C4-2B (cell line): Measurements from ENCODE around the gene CHRDL2.
"Not testable (repeated sequence)": the region's sequence is repeated elsewhere in the genome, so short reads cannot be mapped to it uniquely, and the experiment has no call there.

ENCODE experiments used
- H3K27ac ChIP-seq: fragments of 450-650 bp; 2 replicates; pipeline ENCODE4 v1.5.1; 2017
- CTCF ChIP-seq: fragments of 450-650 bp; conservative IDR thresholded peaks from 2 replicates; pipeline ENCODE4 v1.5.1; 2017; ENCODE audit warnings: mild to moderate bottlenecking
- ZFX ChIP-seq: fragments of 450-650 bp; IDR thresholded peaks from 2 replicates; pipeline ENCODE4 v1.6.1; 2017

The CHRDL2 gene

DNA sequence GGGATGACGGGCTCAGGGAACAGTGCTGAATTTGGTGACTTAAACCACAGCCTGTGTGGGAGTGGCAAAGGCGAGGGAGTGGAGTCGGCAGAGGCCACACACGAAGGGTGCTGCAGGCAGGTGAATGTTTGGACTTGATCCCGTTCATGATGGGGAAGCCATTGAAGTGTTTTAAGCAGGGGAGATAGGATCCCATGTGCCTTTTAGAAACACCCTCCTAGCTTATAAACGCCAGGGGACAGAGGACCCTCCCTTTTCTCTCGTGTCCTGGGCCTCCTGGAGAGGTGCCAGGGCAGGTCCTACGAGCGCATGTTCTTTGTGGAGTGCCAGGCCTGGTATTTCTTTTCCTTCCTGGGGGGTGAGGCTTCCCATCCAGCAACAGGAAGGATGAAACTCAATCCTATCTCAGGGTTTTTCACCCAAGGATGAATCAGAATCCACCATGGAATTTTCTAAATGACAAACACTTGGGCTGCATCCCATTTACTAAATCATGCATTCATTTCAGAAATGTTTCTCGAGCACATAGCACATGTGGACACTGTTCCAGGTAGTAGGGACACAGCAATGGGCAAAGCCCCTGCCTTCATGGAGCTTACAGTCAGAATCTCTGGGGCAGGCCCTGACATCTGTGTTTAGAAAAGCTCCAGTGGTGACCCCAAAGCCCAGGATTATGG is 59.6 kb downstream of the CHRDL2 start:
- H3K27ac ChIP-seq = no peak overlapping the region
- no peak for TF ChIP-seq ZFX

GRCh38 chr11:74670171-74670570 is 61.1 kb downstream of the CHRDL2 start:
- TF ChIP-seq ZFX = no peak
- TF ChIP-seq CTCF = no peak
- no peak overlapping the region for H3K27ac ChIP-seq

- no peak overlapping the region for H3K27ac ChIP-seq
- no peak for TF ChIP-seq ZFX
- TF ChIP-seq CTCF = no peak
Observed at GRCh38 chr11:74669211-74670160, 61.7 kb downstream of the CHRDL2 start.

GRCh38 chr11:74663315-74663714 is 67.9 kb downstream of the CHRDL2 start:
- no peak for TF ChIP-seq CTCF
- TF ChIP-seq ZFX = no peak
- no peak overlapping the region for H3K27ac ChIP-seq

GRCh38 chr11:74662487-74663103 is 68.6 kb downstream of the CHRDL2 start:
- H3K27ac ChIP-seq = no peak overlapping the region; the same call in 1 of the 2 replicates
- TF ChIP-seq CTCF = no peak
- no peak for TF ChIP-seq ZFX

DNA sequence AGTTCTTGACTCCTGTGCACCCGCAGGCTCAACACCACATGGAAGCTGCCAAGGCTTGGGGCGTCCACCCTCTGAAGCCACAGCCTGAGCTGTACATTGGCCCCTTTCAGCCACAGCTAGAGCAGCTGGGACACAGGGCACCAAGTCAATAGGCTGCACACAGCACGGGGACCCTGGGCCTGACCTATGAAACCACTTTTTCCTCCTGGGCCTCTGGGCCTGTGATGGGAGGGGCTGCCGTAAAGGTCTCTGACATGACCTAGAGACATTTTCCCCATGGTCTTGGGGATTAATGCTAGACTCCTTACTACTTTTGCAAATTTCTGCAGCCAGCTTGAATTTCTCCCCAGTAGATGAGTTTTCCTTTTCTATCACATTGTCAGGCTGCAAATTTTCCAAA is 72.1 kb downstream of the CHRDL2 start:
- not testable (repeated sequence) for H3K27ac ChIP-seq

DNA sequence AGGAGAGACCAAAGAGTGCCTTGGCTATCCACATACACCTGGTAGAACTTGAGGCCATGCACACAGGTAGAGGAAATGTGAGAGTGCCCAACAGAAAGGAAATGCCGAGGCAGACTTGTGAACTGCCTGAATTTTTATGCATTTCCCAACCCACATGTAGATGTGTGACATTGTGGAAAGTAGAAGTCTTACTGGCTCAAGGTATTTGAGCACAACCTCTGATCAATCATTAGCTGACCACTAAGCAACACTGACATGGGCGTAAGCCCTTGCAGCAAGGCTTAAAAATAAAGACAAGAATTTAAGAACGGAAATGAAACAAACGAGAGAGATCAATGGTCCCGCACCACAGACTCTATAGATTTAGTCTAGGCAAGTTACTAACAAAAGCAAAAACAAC is 76.2 kb downstream of the CHRDL2 start:
- TF ChIP-seq CTCF (no peak), ZFX (no peak)
- no peak overlapping the region for H3K27ac ChIP-seq

- TF ChIP-seq ZFX (no peak), CTCF (no peak)
- no peak overlapping the region for H3K27ac ChIP-seq
Observed at GRCh38 chr11:74650498-74650897, 80.7 kb downstream of the CHRDL2 start.
